Measurements from ENCODE around the gene MKX. TPM values are rescaled to one million over a fixed set of nuclear protein-coding genes. Genes with fewer than 3 reads are reported as not detected.

Gene MKX
- total RNA-seq, 6 experiments from 2014 or later, result 36.6 to 99.7 (median 40.6) TPM

- H3K27me3 Mint-ChIP-seq (ENCODE audit: insufficient read depth), result no peaks in the 10 kb centered on the region; the same call in 1 of the 2 replicates
Observed at GRCh38 chr10:27663621-27664020, 82.0 kb downstream of the MKX start.

GRCh38 chr10:27661514-27662286 is 83.9 kb downstream of the MKX start:
- Mint-ChIP-seq H3K36me3 (ENCODE audit: low read depth) (peaks cover 22% of the 10 kb centered on the region), H3K4me3 (peak overlapping the region; percentile 36; the same call in 1 of the 2 replicates), H3K27ac (peak overlapping the region; percentile 69), H3K27me3 (ENCODE audit: insufficient read depth) (no peaks in the 10 kb centered on the region; the same call in 1 of the 2 replicates), H3K4me1 (ENCODE audit: low read depth) (peaks cover 75% of the 10 kb centered on the region), H3K9me3 (peaks cover 3% of the 10 kb centered on the region; the same call in 1 of the 2 replicates)
- TF ChIP-seq CTCF (IDR thresholded peaks at IDR 0.05), result no peak
- DNase-seq, result peak; percentile 32

More at GRCh38 chr10:27663621-27664020, 82.0 kb downstream of the MKX start:
- Mint-ChIP-seq H3K27ac (peak overlapping the region; percentile 27; the same call in 1 of the 2 replicates), H3K4me1 (ENCODE audit: low read depth) (peaks cover 58% of the 10 kb centered on the region), H3K36me3 (ENCODE audit: low read depth) (peaks cover 23% of the 10 kb centered on the region), H3K4me3 (no peak overlapping the region), H3K9me3 (peaks cover 3% of the 10 kb centered on the region; the same call in 1 of the 2 replicates)
- peak; percentile 24 for DNase-seq
- no peak for TF ChIP-seq CTCF (IDR thresholded peaks at IDR 0.05)

- Mint-ChIP-seq H3K36me3 (ENCODE audit: low read depth) (peaks cover 17% of the 10 kb centered on the region), H3K27ac (peak overlapping the region; percentile 61), H3K4me3 (peak overlapping the region; percentile 11; the same call in 1 of the 2 replicates), H3K27me3 (ENCODE audit: insufficient read depth) (no peaks in the 10 kb centered on the region; the same call in 1 of the 2 replicates), H3K4me1 (ENCODE audit: low read depth) (peaks cover 82% of the 10 kb centered on the region), H3K9me3 (peaks cover 3% of the 10 kb centered on the region; the same call in 1 of the 2 replicates)
- DNase-seq, result no peak
- no peak for TF ChIP-seq CTCF (IDR thresholded peaks at IDR 0.05)
Observed at GRCh38 chr10:27660711-27661110, 84.9 kb downstream of the MKX start.

GRCh38 chr10:27660268-27660667 is 85.4 kb downstream of the MKX start:
- DNase-seq, result no peak
- Mint-ChIP-seq H3K4me1 (ENCODE audit: low read depth) (peaks cover 87% of the 10 kb centered on the region), H3K27me3 (ENCODE audit: insufficient read depth) (no peaks in the 10 kb centered on the region; the same call in 1 of the 2 replicates), H3K9me3 (peaks cover 3% of the 10 kb centered on the region; the same call in 1 of the 2 replicates), H3K4me3 (peak overlapping the region; percentile 55), H3K27ac (peak overlapping the region; percentile 61; the same call in 1 of the 2 replicates), H3K36me3 (ENCODE audit: low read depth) (peaks cover 14% of the 10 kb centered on the region)
- TF ChIP-seq CTCF (IDR thresholded peaks at IDR 0.05), result no peak

- DNase-seq, result no peak
- Mint-ChIP-seq H3K27ac (peak overlapping the region; percentile 61), H3K4me3 (no peak overlapping the region)
Observed at GRCh38 chr10:27659786-27660185, 85.8 kb downstream of the MKX start.

More at GRCh38 chr10:27659786-27660185, 85.8 kb downstream of the MKX start:
- Mint-ChIP-seq H3K9me3 (peaks cover 3% of the 10 kb centered on the region; the same call in 1 of the 2 replicates), H3K4me1 (ENCODE audit: low read depth) (peaks cover 90% of the 10 kb centered on the region), H3K27me3 (ENCODE audit: insufficient read depth) (no peaks in the 10 kb centered on the region; the same call in 1 of the 2 replicates), H3K36me3 (ENCODE audit: low read depth) (peaks cover 15% of the 10 kb centered on the region)
- TF ChIP-seq CTCF (IDR thresholded peaks at IDR 0.05), result no peak
